Measurements from ENCODE around the gene CCDC54. TPM values are rescaled to one million over a fixed set of nuclear protein-coding genes. Genes with fewer than 3 reads are reported as not detected.

The CCDC54 gene
- total and polyA plus RNA-seq, 2 of the 8 experiments (the other 6 are each of a cell fraction or from before 2014, with no cell fraction given), result not detected

DNA sequence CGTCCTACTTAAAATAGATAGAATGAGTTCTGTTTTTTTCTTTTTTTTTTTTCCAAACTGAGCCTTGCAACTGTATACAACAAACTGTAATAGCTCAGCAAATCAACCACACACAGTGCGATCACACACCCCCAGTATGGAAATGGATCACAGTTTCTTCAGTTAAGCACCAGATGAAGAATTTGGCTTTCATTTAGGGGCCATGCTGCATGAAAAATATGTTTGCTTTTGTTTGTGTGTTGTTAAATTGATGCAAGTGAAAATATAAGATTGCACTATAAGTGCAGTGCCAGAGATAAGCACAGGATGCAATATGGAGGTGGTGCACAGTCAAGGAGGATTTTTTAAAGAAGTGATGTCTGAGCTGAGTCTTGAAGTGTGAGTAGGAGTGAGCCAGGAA, 17.8 kb downstream of the CCDC54 start (continued):
- TF ChIP-seq POLR2AphosphoS5 (IDR thresholded peaks at IDR 0.05; ENCODE audit: low read depth, low read length), result no peak
